Upper lobe of right lung (tissue), 1 donor: Measurements from ENCODE around the gene TEX264. TPM values are rescaled to one million over a fixed set of nuclear protein-coding genes. Genes with fewer than 3 reads are reported as not detected.

Source experiments
- ATAC-seq: fragments of 200-7000 bp; cut with Tn5 transposase; one replicate; pipeline ENCODE4 v1.9.1; 2020; ENCODE audit warnings: mild to moderate bottlenecking, moderate library complexity
- DNase-seq: peaks from one replicate; pipeline ENCODE4 v3.0.0-alpha.2; 2020
- H3K27ac ChIP-seq: fragments of 200-600 bp; one replicate; pipeline ENCODE4 v1.8.0; 2022
- H3K27me3 ChIP-seq: fragments of 200-600 bp; one replicate; pipeline ENCODE4 v1.8.0; 2022; ENCODE audit warnings: mild to moderate bottlenecking
- H3K36me3 ChIP-seq: fragments of 200-600 bp; one replicate; pipeline ENCODE4 v1.8.0; 2022
- H3K4me1 ChIP-seq: fragments of 200-600 bp; one replicate; pipeline ENCODE4 v1.8.0; 2022
- H3K4me3 ChIP-seq: fragments of 200-600 bp; one replicate; pipeline ENCODE4 v1.8.0; 2022; ENCODE audit warnings: mild to moderate bottlenecking
- H3K9me3 ChIP-seq: fragments of 200-600 bp; one replicate; pipeline ENCODE4 v1.8.0; 2022
- CTCF ChIP-seq: fragments of 200-600 bp; IDR thresholded peaks from one replicate; pipeline ENCODE4 v1.8.0; 2022; ENCODE audit warnings: antibody characterized with exemption
- intact Hi-C: fragments of 100-400 bp; cut with DNase I; formaldehyde crosslinking; loops from one replicate; pipeline ENCODE4 v1.11.0; 2022
- total RNA-seq: library from RNA; stranded (reverse); fragmentation: NEBNext Ultra II Directional; extraction: Animal tissue kit (Norgen Biotek cat#: 25700); gene quantifications from one replicate; pipeline ENCODE4 v1.2.1, GENCODE V29; 2021
- donor health status: DM: no; HTN: yes; CAD: no; lungs with severe emphysema.

Gene TEX264
- total RNA-seq, 1 donor from 2014 or later: 51.0 TPM

GRCh38 chr3:51678186-51678585 lies 7.1 kb downstream of the TEX264 start:
- Histone ChIP-seq H3K36me3 (peaks cover 6% of the 10 kb centered on the region), H3K4me3 (no peak overlapping the region), H3K4me1 (peaks cover 33% of the 10 kb centered on the region), H3K27me3 (no peaks in the 10 kb centered on the region), H3K9me3 (no peaks in the 10 kb centered on the region), H3K27ac (no peak overlapping the region)
- peak; percentile 34 for DNase-seq
- TF ChIP-seq CTCF: no peak
- ATAC-seq: no peak
- intact Hi-C loops: no loop called here

- ATAC-seq (no peak), DNase-seq (no peak)
- H3K4me1 ChIP-seq: peaks cover 29% of the 10 kb centered on the region
- H3K27me3 ChIP-seq: no peaks in the 10 kb centered on the region
- no peak for TF ChIP-seq CTCF
- no peaks in the 10 kb centered on the region for H3K9me3 ChIP-seq
- H3K4me3 ChIP-seq: no peak overlapping the region
- H3K27ac ChIP-seq: no peak overlapping the region
- peaks cover 6% of the 10 kb centered on the region for H3K36me3 ChIP-seq
- intact Hi-C loops: no loop called here
Observed at GRCh38 chr3:51678641-51679040, 7.6 kb downstream of the TEX264 start.

GRCh38 chr3:51679318-51679717 lies 8.3 kb downstream of the TEX264 start:
- H3K27me3 ChIP-seq: no peaks in the 10 kb centered on the region
- no peaks in the 10 kb centered on the region for H3K9me3 ChIP-seq
- peaks cover 8% of the 10 kb centered on the region for H3K36me3 ChIP-seq
- TF ChIP-seq CTCF: no peak
- ATAC-seq: no peak
- peaks cover 31% of the 10 kb centered on the region for H3K4me1 ChIP-seq
- H3K4me3 ChIP-seq: no peak overlapping the region
- intact Hi-C loops: no loop called here
- DNase-seq: no peak
- no peak overlapping the region for H3K27ac ChIP-seq

- peaks cover 35% of the 10 kb centered on the region for H3K4me1 ChIP-seq
- no peak for TF ChIP-seq CTCF
- ATAC-seq (no peak), DNase-seq (no peak)
- peaks cover 8% of the 10 kb centered on the region for H3K36me3 ChIP-seq
- no peak overlapping the region for H3K4me3 ChIP-seq
- H3K9me3 ChIP-seq: no peaks in the 10 kb centered on the region
- no peak overlapping the region for H3K27ac ChIP-seq
- intact Hi-C loops: loop anchor here (5.0 kb wide), 1 partner anchor 177 kb away; the partner anchor contains the start of gene DCAF1
- H3K27me3 ChIP-seq: no peaks in the 10 kb centered on the region
Observed at GRCh38 chr3:51679777-51680176, 8.7 kb downstream of the TEX264 start.

GRCh38 chr3:51680196-51680595 lies 9.1 kb downstream of the TEX264 start:
- H3K27ac ChIP-seq: peak overlapping the region; percentile 66
- intact Hi-C loops: loop anchor here (5.0 kb wide), 1 partner anchor 178 kb away; the partner anchor contains the start of gene DCAF1

More at GRCh38 chr3:51680196-51680595, 9.1 kb downstream of the TEX264 start:
- no peak for TF ChIP-seq CTCF
- no peak for DNase-seq
- Histone ChIP-seq H3K36me3 (peaks cover 11% of the 10 kb centered on the region), H3K9me3 (no peaks in the 10 kb centered on the region), H3K27me3 (no peaks in the 10 kb centered on the region), H3K4me1 (peaks cover 39% of the 10 kb centered on the region), H3K4me3 (no peak overlapping the region)
- ATAC-seq: no peak
